Measurements from ENCODE around the gene MPO. TPM values are rescaled to one million over a fixed set of nuclear protein-coding genes. Genes with fewer than 3 reads are reported as not detected.

MPO gene
- total RNA-seq, 4 donors from 2014 or later = 0.18 to 0.32 (median 0.31) TPM; not detected in 1

GRCh38 chr17:58246104-58246740 lies 34.5 kb downstream of the MPO start:
- H3K27ac ChIP-seq = no peak overlapping the region
- H3K9me3 ChIP-seq = no peaks in the 10 kb centered on the region
- peaks cover 0 to 10% of the 10 kb centered on the region in 2 donors for H3K4me1 ChIP-seq
- no peak overlapping the region for H3K4me3 ChIP-seq
- ATAC-seq (no peak), DNase-seq (no peak)
- H3K36me3 ChIP-seq = no peaks in the 10 kb centered on the region
- intact Hi-C loops (cut with DNase I; ENCODE audit: low total_unique reads) = no loop called here
- TF ChIP-seq CTCF (IDR thresholded peaks at IDR 0.05 in 4 of 5, conservative IDR thresholded peaks at IDR 0.05 in 1 of 5) (no peak), POLR2A (IDR thresholded peaks at IDR 0.05) (no peak)
- peaks cover 9 to 16% (median 12%) of the 10 kb centered on the region in 3 donors for H3K27me3 ChIP-seq
- in situ Hi-C loops (cut with MboI; ENCODE audit: low sequenced_read_pairs in 4 of 4) = no loop called here

- Histone ChIP-seq H3K4me1 (peaks cover 0 to 10% of the 10 kb centered on the region in 2 donors), H3K27me3 (peaks cover 11 to 16% (median 12%) of the 10 kb centered on the region in 3 donors), H3K4me3 (no peak overlapping the region), H3K36me3 (no peaks in the 10 kb centered on the region), H3K9me3 (no peaks in the 10 kb centered on the region), H3K27ac (no peak overlapping the region)
- DNase-seq = no peak
- in situ Hi-C loops (cut with MboI; ENCODE audit: low sequenced_read_pairs in 4 of 4) (no loop called here), intact Hi-C loops (cut with DNase I; ENCODE audit: low total_unique reads) (no loop called here)
- TF ChIP-seq POLR2A (IDR thresholded peaks at IDR 0.05) (no peak), CTCF (IDR thresholded peaks at IDR 0.05 in 4 of 5, conservative IDR thresholded peaks at IDR 0.05 in 1 of 5) (no peak)
- ATAC-seq = no peak
These were observed 35.2 kb downstream of the MPO start for GRCh38 chr17:58245428-58246103.

- no peak for ATAC-seq
- TF ChIP-seq POLR2A (IDR thresholded peaks at IDR 0.05) (no peak), CTCF (IDR thresholded peaks at IDR 0.05 in 4 of 5, conservative IDR thresholded peaks at IDR 0.05 in 1 of 5) (no peak)
- H3K27me3 ChIP-seq = peaks cover 13 to 16% (median 15%) of the 10 kb centered on the region in 3 donors
- H3K4me3 ChIP-seq = no peak overlapping the region
- no peak for DNase-seq
- no peaks in the 10 kb centered on the region for H3K9me3 ChIP-seq
- H3K27ac ChIP-seq = no peak overlapping the region
- in situ Hi-C loops (cut with MboI; ENCODE audit: low sequenced_read_pairs in 4 of 4) = no loop called here
- intact Hi-C loops (cut with DNase I; ENCODE audit: low total_unique reads) = no loop called here
- peaks cover 0 to 10% of the 10 kb centered on the region in 2 donors for H3K4me1 ChIP-seq
- no peaks in the 10 kb centered on the region for H3K36me3 ChIP-seq
These were observed 35.8 kb downstream of the MPO start for GRCh38 chr17:58244963-58245362.

GRCh38 chr17:58242171-58242784 lies 38.5 kb downstream of the MPO start:
- Histone ChIP-seq H3K4me3 (no peak overlapping the region), H3K36me3 (no peaks in the 10 kb centered on the region), H3K9me3 (no peaks in the 10 kb centered on the region), H3K27ac (no peak overlapping the region), H3K4me1 (no peaks in the 10 kb centered on the region), H3K27me3 (peaks cover 6% of the 10 kb centered on the region in 3 donors)
- in situ Hi-C loops (cut with MboI; ENCODE audit: low sequenced_read_pairs in 4 of 4) (no loop called here), intact Hi-C loops (cut with DNase I; ENCODE audit: low total_unique reads) (no loop called here)
- DNase-seq (no peak), ATAC-seq (no peak)
- TF ChIP-seq CTCF (IDR thresholded peaks at IDR 0.05 in 4 of 5, conservative IDR thresholded peaks at IDR 0.05 in 1 of 5) = no peak
